HG03097 (cell line): ENCODE data around the gene PPARA.

Experiments
- ATAC-seq: cut with Tn5 transposase; IDR thresholded peaks from one replicate; pipeline ENCODE4 v1.9.1; 2021; ENCODE audit not compliant: unreplicated experiment, low FRiP score

The PPARA gene

DNA sequence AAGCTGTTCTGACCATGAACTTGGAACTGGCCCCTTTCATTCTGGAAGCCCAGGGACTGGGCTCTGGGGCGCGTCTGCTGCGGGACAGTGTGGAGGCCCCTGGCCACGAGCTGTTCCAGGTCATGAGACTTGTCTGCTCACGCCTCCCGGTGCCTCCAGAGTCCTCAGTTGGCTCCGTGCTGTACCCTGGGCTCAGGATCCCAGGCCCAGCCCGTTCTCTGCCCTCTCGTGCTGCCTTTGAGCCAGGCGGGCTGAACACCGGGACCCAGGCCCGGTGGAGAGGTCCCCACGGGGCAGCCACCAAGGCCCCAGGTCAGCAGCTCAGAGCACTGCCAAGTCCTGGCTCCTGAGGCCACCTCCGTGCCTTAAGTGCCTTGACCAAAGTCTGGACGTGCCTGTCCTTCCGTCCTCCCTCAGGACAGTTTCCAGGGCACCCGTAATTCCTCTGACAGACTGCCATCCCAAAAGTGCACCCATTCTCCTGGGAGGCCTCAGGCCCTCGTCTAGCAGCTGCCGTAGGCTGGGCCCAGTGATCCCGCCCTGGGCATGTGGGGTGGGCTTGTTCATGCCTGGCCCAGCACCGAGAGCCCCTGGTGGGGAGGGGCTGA lies 36.3 kb upstream of the PPARA start:
- ATAC-seq: no peak

DNA sequence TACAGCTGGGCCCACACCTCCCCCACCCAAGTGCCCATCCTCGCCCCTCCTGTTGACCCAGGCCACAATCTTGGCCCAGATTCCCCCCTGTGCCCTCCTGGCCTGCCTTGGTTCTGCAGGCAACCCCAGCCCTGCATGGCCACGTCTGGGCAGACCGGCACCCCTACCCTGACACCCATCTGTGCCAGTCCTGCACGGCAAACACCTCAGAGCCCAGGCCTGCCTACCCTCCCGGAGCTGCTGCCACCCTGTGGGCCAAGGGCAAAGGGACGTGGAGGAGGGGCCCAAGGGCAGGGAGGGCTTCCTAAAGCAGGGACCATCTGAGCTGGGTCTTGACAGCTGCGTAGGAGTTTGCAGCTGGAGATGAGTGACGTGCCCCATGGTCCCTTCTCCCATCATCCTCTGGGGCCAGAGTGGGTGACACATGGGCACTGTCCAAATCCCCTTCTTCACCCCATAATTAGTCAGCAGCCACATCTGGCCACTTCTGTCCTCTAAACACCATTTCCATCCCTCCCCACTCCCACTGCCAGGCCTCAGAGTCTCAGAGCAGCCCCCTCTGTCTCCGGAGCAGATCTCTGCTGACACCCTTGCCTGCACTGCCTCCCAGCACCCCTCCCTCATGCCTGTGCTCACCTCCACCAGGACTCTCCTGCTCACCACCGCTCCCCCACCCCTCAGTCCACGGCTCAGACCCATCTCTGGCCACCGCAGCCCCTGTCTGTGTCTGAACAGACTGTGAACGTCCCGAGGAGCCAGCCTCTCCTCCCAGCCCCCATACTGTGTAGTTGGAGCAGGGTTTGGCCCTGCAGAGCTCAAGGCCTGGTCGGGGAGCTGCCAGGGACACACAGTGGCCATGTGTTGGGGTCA lies 35.6 kb upstream of the PPARA start:
- ATAC-seq: no peak

DNA sequence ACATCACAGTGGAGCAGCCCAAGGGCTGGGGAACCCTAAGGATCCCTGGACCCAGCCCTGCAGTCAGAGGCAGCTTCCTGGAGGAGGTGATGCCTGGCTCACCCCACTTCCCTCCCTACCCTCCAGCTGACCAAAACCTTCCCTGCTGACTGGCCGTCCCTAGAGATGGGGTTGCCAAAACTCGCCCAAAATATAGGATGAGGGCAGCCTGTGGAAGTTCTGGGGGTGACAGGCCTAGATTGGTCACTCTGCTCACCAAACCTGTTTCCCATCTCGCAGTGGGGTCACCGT lies 35.0 kb upstream of the PPARA start:
- ATAC-seq: no peak

DNA sequence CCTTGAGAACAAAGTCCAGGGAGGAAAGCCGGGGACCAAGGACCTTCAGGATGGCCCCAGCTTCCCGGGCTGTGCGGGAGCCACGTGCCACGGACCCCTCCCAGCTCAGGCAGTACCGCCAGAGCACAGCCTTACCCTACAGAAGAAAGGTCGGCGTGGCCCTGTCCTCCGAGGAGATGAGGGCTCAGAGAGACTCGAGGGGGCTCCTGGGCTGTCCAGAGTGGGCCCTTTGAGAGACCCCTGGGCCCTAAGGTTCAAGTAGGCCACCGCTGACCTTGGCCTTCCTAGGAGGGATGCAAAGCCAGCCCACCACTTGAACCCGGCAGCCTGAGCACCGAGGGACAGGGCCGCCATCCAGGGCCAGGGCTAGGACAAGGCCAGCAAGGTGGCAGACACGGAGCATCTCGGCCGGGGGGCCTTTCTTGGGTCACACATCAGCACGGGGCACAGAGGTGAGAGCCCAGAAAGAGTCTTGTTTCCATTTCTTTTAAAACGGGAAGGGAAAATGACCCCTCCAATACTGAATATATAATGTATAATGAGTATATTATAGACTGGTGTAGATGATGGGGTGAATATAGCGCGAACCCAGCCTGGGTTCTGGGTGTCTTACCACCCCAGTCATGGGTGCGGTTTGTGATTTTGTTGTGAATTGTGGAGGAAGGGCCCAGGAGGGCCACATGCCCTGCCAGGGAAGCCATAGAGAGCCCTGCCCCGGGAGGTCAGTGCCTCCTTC lies 34.4 kb upstream of the PPARA start:
- ATAC-seq: no peak

DNA sequence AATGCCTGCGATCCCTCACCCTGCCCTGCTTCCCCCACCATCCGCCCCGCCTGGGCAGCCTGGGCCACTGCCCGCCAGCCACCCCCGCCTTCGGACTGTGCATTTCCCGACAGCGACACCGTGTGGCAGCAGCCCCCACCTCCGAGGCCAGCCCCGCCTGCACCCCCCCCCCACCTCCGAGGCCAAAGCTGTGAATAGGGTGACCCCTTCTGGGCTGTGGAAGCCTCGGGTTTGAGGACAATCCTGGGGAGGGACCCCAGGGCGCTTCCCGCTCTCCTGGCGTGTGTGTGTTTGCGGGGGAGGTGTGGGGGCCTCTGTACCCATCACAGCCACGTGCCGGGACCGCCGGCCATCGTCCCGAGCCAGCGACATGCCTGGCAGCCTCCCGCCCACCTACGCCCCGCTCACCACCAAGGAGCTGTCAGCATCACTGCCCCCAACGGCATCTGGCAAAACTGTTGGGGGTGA lies 33.8 kb upstream of the PPARA start:
- ATAC-seq: no peak

DNA sequence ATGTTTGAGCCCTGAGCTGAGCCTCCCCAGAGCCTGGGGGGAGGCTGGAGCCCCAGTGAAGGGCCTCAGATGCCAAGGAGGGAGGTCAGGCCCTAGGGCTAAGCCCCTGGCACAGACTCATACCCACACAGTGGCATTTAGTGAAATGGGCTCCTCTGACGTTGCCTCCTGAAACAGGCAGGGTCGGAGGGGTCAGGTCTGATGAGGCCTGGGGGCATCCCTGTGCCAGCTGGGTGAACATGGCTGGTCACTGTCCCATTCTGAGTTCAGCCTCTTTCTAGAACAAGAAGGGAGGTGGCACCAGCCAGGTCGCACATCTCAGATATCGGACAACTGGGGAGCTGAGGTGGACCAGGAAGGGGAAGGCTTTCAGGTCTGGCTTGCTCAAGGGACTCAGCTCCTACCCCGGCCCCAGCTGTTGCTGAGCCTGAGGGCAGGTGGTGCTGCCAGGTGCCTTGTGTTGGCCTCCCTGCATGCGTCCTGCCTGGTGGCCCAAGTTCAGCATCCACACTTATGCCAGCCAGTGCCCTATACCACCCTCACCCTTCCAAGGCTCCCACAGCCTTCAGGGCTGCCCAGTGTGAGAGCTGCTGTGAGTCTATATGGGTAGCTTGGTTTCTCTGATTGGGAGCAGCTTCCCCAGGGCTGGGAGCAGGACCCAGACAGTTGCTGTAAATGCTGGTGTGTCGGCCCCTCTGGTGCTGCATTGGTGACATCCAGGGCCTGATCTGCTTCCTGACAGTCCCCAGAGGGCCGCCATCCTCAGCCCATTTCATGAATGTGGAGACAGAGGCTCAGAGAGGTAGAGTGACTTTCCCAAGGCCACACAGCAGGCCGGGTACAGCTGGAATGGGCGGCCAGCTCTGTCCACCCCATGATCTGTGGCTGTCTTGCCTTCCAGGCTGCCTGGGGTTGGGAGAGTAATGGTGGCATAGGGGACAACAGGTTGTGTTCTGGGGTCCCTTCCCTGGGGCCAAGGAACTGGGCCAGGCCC lies 32.8 kb upstream of the PPARA start:
- ATAC-seq: no peak

DNA sequence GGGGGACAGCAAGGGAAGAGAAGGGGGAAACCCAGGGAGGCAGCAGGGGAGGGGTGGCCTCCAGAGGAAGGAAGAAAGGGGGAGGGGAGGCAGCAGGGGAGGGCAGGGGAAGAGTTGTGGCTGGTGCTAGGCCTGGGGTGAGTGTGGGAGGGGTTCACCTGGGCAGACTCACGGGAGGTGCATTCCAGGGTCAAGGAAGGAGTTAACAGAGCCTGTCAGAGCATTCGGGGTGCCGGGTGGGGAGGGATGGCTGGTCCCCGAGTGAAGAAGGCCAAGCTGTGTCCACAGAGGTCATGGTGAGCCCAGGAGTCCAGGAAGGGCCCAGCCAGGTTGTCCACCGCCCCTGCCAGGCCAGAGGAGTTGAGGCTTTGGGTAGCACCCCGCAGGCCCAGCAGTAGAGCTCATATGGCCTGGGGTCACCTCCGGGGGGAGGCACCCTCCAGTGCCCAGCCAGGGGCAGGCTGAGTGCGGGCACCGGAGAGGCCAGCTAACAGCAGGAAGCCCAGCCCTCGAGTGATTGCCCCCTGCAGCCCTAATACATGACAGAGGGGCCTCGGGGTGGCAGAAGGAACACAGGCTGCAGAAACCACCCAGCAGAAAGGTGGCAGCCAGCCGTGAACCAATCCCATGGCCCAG lies 31.1 kb upstream of the PPARA start:
- no peak for ATAC-seq

DNA sequence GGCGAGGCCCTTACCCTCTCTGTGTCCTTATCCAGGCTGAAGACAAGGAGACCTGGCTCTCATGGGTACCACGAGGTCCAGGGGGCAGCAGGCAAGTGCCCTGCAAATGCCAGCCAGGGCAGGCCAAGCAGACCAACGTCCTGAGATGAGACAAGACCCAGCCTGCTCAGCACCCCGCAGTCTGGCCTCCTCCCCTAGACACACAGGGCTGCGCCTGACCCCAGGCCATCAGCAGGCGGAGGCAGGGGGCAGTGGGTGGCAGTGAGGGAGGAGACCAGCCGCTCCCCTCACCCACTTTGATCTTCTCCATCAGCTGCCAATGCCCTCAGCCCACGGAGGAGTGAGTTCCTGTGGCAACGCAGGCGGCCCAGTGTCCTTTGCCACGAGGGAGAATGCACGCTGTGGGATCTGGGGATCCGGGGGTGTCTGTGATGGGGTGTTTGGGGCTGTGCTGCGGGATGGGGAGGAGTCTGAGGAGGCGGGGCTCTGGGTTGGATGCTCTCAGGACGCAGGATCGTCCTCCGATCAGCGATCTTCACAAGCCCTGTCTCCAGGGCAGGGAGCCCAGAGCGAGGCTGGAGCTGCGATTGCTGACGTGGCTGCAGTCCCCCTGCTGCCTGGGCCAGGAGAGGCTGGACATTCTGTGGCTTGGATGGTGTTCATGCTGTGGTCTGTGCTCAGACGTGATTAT lies 30.5 kb upstream of the PPARA start:
- ATAC-seq: no peak

DNA sequence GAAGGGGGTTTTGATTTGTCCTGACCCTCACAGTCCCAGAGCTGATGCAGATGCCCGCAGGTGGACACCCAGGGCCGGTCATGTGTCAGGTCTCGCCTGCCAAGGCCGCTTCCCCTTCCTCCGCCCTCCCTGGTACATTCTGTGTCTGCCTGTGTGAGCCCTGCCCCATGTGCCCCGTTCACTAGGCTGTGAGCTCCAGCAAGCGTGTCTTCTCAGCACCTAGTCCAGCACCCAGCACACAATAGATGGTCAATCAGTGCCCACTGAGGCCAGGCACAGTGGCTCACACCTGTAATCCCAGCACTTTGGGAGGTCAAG lies 29.9 kb upstream of the PPARA start:
- ATAC-seq: no peak

DNA sequence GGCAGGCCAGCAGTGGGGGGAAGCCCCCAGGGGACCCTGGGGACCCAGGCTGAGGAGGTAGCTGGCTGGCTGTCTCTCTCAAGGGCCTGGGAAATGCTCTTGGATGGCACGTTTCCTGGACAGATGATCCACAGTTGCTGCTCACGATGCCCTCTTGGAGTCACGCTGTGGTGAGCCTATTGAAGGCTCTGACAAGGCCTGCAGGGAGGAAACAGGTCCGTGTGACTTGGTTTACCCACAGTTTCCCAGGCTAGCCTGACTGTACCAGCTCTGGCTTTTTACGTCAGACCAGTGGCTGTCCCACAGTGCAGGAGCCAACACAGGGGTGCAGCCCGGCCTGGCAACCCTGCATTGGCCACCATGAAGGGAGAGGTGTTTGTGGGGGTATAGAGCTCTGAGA lies 29.2 kb upstream of the PPARA start:
- no peak for ATAC-seq

DNA sequence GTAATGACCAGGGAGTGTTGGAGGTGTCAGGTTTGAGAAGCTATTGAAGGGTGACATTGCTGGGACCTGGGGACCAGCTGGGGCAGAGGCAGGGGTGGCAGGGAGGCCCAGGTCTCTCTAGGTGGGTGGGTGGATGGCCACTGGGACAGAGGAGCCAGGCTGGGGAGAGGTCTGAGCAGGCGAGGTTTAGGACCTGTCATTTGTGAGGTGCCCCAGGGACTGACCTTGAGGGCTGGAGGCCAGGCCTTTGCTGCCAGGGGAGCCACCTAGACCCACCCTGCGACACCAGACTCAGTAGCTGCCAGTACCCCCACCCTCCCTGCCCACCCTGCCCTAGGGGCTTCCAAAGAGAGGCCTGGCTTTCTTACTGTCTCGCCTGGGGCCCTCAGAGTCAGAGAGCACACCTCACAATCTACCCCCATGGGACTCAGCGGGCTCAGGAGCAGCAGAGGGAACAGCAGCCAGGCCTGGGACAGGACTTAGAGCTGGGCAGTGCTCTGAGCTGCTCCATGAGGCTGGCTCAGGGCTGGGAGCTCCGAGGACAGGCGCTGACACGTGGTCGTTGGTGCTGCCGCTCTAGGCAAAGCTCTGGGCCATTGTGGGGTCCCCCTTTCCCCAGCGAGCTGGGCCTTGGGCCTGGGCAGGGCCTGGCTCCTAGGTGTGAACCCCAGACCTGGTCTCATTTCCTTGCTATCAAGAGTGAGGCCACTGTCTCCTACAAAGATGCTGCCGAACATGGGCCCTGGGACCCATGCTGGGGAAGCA lies 28.6 kb upstream of the PPARA start:
- no peak for ATAC-seq

DNA sequence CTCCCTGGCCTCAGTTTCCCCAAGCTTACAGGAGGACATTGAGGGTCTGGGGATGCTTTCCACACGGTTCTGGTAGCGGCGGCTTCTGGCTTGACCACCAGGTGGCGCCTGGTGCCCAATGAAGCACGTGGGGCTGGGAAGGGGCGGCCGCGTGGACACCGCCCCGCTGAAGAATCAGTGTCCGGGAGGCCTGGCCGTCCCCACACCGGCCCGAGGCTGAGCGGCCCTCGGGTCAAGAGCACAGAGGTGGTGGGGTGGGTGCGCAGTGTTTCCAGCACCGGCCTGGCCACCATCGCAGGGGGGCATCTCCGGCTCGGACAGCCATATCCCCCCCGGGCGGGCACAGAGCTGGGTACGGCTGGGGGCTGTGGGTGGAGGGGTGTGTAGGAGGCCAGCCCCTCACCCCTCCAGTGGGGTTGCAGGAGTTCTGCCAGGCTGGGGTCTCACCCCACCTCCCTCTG lies 27.8 kb upstream of the PPARA start:
- ATAC-seq: no peak

DNA sequence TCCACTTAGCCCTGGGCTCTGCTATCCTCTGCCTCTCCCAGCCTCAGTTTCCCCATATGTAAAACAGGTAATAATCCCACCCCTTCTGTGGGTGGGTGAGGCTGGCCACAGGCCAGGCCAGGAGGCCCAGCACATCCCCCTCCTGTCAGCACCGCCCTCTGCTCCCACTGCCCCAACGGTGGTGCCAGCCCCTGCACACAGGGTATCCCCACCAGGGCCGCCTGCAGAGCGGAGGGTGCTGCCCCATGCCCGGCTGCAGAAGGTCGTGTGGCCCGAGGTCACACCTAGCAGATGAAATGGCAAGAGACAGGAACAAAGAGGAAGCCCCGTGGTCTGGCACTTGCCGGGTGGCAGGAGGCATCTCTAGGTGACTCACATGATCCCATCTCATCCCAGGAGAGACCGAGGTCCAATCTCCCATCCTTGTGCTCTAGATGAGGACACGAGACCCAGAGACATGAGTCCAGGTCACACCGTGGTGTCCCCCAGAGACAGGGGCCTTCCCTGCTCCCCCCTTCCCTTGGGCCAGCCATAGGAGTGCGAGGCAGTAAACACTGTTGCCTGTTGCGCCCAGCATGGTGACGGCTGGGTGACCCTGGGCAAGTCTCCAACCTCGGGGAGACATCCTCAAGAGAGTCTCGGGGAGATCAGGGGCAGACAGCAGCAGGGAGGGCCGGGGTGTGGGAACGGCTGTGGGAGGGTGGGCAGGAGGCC lies 27.2 kb upstream of the PPARA start:
- ATAC-seq: no peak

DNA sequence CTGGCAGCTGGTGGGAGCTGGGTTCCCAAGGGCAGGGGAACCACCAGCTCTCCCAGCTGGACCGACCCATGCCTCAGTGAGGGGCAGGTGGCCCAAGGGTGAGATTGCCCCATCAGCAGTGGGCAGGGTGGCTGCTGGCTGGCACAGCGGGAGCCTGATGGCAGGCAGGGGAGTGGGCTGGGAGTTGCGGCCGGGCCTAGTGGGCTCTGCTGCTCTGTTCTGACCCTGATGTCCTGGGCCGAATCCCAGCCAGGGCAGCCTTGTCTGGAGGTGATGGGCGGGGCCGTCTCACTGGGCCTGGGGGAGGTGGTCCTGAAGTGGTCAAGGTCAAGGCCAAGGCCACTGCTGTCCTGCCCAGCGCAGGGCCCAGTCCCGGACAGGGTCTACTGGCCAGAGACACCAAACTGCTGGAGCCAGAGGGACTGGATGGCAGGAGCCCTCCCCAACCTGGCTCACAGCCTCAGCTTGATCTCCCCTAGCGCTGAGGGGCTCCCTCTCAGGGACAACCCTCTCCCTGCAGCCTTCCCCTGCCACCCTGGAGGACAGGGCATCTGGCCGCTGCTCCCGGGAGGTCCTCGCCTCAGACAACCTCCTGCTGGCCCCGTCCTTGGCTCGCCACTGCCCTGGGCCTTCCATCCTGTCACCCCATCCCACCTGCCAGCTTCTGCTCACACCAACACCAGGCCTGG lies 26.5 kb upstream of the PPARA start:
- ATAC-seq: no peak

DNA sequence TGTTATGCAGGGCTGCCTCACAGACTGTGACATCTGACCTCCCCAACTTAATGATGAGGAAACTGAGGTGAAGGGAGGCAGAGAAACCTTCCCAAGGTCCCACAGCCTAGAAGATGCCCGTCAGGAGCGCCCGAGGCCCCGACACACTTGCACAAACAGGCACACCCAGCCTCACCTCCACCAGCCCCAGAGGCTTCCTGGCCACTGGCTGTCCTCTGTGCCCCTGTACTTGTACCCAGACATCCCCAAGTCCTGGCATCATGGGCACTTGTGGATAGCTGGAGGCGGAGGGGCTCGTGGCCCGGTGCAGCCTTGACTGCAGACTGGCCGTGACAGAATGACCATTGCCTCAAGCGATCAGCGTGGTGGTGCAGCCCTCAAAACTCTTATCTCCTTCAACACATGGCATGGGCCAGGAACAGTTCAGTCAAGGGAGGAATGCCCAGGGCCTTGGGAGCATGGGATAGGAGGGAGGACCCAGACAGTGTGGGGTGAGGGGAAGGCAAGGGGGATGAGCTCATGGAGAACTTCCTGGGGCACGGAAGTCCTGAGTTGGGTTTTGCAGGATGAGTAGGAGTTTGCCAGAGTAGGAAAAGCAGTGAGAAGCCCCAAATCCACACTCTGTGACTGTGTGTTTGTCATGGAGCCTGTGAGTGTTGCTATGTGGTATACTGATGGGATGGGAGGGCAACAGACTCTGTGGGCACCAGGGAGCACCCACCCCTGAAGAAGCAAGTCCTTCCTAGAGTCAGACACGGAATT lies 25.8 kb upstream of the PPARA start:
- no peak for ATAC-seq

DNA sequence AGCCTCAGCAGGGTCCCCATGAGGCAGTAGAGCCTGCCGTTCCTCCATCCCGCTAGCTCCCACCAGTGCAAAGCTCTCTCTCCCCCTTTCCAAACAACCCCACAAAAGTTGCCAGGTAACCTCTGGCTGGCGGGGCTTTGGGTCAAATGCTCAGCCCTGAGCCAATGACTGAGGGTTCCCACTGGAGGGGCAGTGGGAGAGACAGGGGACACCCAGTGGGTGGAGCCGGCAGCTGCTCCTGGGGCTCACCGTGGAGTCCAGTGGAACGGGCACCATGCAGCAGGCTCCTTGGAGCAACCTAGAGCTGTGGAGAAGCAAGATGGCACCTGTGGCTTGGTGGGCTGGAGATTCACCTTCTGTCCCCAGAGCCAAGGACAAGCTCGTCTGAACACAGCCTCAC lies 25.0 kb upstream of the PPARA start:
- ATAC-seq: no peak
